Chondrocyte (in vitro differentiated cells): ENCODE measurements around the gene INPP4B. TPM values are rescaled to one million over a fixed set of nuclear protein-coding genes. Genes with fewer than 3 reads are reported as not detected.

ENCODE experiments used
- DNase-seq: peaks from one replicate; pipeline ENCODE4 v3.0.0; 2021; ENCODE audit warnings: mixed read lengths, low spot score
- H3K27ac Mint-ChIP-seq: one replicate; pipeline ENCODE4 v1.8.0; 2021; ENCODE audit warnings: mild to moderate bottlenecking, moderate library complexity, mixed read lengths; ENCODE audit not compliant: unreplicated experiment
- H3K27me3 Mint-ChIP-seq: 2 replicates; pipeline ENCODE4 v1.8.0; 2021; ENCODE audit warnings: low read depth, mixed read lengths
- H3K36me3 Mint-ChIP-seq: 2 replicates; pipeline ENCODE4 v1.8.0; 2021; ENCODE audit warnings: low read depth, mixed read lengths
- H3K4me1 Mint-ChIP-seq: 2 replicates; pipeline ENCODE4 v1.8.0; 2021; ENCODE audit warnings: low read depth, mild to moderate bottlenecking, mixed read lengths
- H3K4me3 Mint-ChIP-seq: one replicate; pipeline ENCODE4 v1.8.0; 2021; ENCODE audit warnings: mild to moderate bottlenecking, moderate library complexity, mixed read lengths; ENCODE audit not compliant: unreplicated experiment
- H3K9me3 Mint-ChIP-seq: 2 replicates; pipeline ENCODE4 v1.8.0; 2021; ENCODE audit warnings: low read depth, mixed read lengths
- CTCF ChIP-seq: fragments of 200-600 bp; sonication (generic); IDR thresholded peaks from 2 replicates; pipeline ENCODE4 v1.5.0; 2021; ENCODE audit warnings: antibody characterized with exemption, mild to moderate bottlenecking, moderate library complexity
- total RNA-seq: library from RNA; stranded (reverse); gene quantifications from 3 replicates; pipeline ENCODE4 v1.2.1, GENCODE V29; 2021

INPP4B gene
- total RNA-seq, 1 donor from 2014 or later: 30.0 TPM

- no peaks in the 10 kb centered on the region for H3K9me3 Mint-ChIP-seq
- DNase-seq: no peak
- no peak overlapping the region for H3K27ac Mint-ChIP-seq
- TF ChIP-seq CTCF: no peak
- no peaks in the 10 kb centered on the region for H3K27me3 Mint-ChIP-seq
- peaks cover 16% of the 10 kb centered on the region for H3K4me1 Mint-ChIP-seq
- H3K36me3 Mint-ChIP-seq: peaks cover 1% of the 10 kb centered on the region
- no peak overlapping the region for H3K4me3 Mint-ChIP-seq
Measured at GRCh38 chr4:142572071-142572470, 274.0 kb downstream of the INPP4B start.

DNA sequence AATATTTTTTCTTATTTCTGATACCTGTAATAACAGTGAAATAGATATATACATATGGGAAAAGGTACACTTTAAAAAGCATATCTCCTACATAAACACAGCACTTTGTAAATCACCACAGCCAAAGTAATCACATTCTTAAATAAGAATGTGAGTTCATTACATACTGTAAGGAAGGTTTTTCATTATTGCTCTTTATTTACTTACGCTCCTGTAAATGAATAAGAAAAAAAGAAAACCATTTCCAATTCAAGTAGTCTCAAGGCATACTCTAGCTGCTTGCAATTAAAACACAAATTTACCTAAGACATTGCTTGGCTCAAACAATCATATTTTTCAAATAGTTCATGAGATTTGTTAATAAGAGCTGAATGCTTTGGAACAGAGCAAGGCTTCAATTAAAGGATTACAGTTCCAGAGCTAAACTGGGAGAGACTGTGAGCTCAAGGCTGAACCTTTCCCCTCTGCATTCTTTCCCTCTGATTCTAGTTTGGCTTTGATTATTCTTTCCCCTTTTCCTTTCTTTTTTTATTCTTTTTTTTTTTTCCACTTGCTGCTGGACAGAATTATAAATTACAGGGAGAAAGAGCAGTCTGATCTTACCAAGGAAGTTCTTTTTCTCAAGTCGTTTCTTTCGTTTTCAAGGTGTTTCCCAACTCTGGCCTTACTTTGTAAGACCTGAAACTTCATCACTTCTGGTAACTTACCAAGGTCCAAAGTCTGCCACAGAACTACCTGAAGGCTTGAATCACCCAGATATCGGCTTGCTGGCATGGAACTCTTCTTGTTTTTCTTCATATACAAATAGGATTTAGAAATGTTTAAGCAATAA lies 278.3 kb downstream of the INPP4B start:
- H3K4me1 Mint-ChIP-seq: peaks cover 33% of the 10 kb centered on the region
- peak overlapping the region; percentile 89 for H3K27ac Mint-ChIP-seq
- peaks cover under 1% of the 10 kb centered on the region for H3K36me3 Mint-ChIP-seq
- no peak for DNase-seq
- peaks cover 4% of the 10 kb centered on the region for H3K9me3 Mint-ChIP-seq
- peak; percentile 3 for TF ChIP-seq CTCF
- H3K4me3 Mint-ChIP-seq: peak overlapping the region; percentile 54
- no peaks in the 10 kb centered on the region for H3K27me3 Mint-ChIP-seq

GRCh38 chr4:142567199-142567598 lies 278.9 kb downstream of the INPP4B start:
- Mint-ChIP-seq H3K27ac (peak overlapping the region; percentile 24), H3K9me3 (peaks cover 4% of the 10 kb centered on the region), H3K36me3 (no peaks in the 10 kb centered on the region), H3K27me3 (no peaks in the 10 kb centered on the region), H3K4me1 (peaks cover 33% of the 10 kb centered on the region), H3K4me3 (no peak overlapping the region)
- DNase-seq: no peak
- peak; percentile 30 for TF ChIP-seq CTCF

DNA sequence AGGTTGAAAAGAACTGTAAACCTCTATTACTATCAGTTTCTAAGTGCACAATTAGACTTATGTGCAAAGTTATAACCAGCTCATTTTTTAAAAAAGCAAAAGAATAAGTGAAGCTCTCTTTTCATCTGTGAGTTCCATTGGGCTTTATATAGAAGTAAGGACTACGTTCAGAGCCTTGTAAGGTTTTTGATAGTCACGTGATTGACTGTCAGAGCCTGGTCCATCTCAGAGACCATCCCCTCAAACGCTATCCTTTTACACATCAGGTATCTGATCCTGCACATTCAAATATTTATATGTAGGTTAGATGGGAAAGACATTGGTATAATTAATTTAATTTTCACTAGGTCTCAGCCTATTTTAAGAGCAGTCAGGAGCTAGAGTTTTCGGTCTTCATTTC lies 279.3 kb downstream of the INPP4B start:
- H3K4me1 Mint-ChIP-seq: peaks cover 33% of the 10 kb centered on the region
- no peaks in the 10 kb centered on the region for H3K27me3 Mint-ChIP-seq
- no peak for TF ChIP-seq CTCF
- no peak overlapping the region for H3K27ac Mint-ChIP-seq
- peaks cover 4% of the 10 kb centered on the region for H3K9me3 Mint-ChIP-seq
- DNase-seq: no peak
- no peaks in the 10 kb centered on the region for H3K36me3 Mint-ChIP-seq
- H3K4me3 Mint-ChIP-seq: no peak overlapping the region

DNA sequence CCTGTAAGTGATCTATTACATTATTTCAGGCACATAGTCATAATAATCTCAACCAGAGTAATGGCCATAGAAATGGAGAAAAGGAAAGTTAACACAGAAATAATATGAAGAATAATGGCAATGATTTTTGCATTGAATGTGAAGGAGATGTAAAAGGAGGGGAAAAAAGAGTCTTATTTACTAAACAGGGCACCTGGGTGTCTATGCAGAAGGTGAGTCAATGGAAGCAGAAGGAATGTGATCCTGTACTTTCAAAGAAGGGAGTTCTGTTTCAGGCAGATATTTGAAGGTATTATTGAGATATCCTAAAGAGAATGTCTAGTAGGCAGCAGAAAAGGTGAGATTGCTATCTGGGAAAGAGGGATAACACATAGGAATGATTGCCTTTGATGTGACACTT lies 279.9 kb downstream of the INPP4B start:
- no peak overlapping the region for H3K27ac Mint-ChIP-seq
- peak overlapping the region; percentile 7 for H3K4me3 Mint-ChIP-seq
- H3K4me1 Mint-ChIP-seq: peaks cover 33% of the 10 kb centered on the region
- DNase-seq: no peak
- TF ChIP-seq CTCF: no peak
- H3K36me3 Mint-ChIP-seq: no peaks in the 10 kb centered on the region
- no peaks in the 10 kb centered on the region for H3K27me3 Mint-ChIP-seq
- H3K9me3 Mint-ChIP-seq: peaks cover 4% of the 10 kb centered on the region
